ENCODE results near the gene CBX5. TPM values are rescaled to one million over a fixed set of nuclear protein-coding genes. Genes with fewer than 3 reads are reported as not detected.

The CBX5 gene
- total and polyA plus RNA-seq, 10 donors: 6.5 to 60.3 (median 43.6) TPM

DNA sequence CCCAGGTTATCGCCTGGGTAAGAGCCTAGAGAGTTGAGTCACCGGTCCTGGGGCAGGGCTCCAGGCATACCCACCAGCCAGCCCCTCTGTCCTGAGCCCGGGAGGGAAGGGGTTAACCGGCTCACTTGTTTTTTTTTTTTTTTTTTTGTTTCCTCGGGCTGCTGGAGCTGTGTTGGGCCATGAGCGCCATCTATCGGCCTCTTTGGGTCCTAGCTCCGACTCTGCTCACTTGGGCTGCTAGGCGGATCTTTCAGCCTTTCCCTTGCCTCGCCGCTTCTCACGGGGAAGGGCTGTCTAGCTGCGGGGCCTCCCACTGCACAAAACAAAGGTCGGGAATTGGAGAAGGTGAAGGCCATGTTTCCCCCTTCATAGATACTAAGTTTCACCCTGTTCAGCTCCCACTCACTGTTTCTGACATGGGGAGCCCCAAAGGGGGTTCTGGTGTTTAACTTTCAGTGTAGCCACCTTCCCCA, 88.3 kb downstream of the CBX5 start:
- H3K9me3 ChIP-seq: no peaks in the 10 kb centered on the region
- H3K36me3 ChIP-seq: peaks cover 0 to 8% (median 0%) of the 10 kb centered on the region in 6 donors
- H3K27me3 ChIP-seq (replicated peaks in 1 of 7): peaks cover 0 to 64% (median 19%) of the 10 kb centered on the region in 7 donors
- peak; percentile 92 for DNase-seq
- H3K4me3 ChIP-seq: no peak overlapping the region
- WGBS, 5 donors: 0 to 1% (median 1%) methylated on average over 14 of the region's 14 CpGs
- no peak for TF ChIP-seq POLR2A (IDR thresholded peaks at IDR 0.05)
- TF ChIP-seq, protein P1, sequence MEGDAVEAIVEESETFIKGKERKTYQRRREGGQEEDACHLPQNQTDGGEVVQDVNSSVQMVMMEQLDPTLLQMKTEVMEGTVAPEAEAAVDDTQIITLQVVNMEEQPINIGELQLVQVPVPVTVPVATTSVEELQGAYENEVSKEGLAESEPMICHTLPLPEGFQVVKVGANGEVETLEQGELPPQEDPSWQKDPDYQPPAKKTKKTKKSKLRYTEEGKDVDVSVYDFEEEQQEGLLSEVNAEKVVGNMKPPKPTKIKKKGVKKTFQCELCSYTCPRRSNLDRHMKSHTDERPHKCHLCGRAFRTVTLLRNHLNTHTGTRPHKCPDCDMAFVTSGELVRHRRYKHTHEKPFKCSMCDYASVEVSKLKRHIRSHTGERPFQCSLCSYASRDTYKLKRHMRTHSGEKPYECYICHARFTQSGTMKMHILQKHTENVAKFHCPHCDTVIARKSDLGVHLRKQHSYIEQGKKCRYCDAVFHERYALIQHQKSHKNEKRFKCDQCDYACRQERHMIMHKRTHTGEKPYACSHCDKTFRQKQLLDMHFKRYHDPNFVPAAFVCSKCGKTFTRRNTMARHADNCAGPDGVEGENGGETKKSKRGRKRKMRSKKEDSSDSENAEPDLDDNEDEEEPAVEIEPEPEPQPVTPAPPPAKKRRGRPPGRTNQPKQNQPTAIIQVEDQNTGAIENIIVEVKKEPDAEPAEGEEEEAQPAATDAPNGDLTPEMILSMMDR (IDR thresholded peaks at IDR 0.05 in 8 of 11, conservative IDR thresholded peaks at IDR 0.05 in 3 of 11): peak; percentile 69 to 95 (median 86)
- intact Hi-C loops (cut with DNase I; ENCODE audit: low total_unique reads): loop anchor here (5.0 kb wide), 2 partner anchors 159 to 184 kb away; partner anchors contain the start of genes HOXC5 and HOXC8
- peaks cover 12 to 55% (median 33%) of the 10 kb centered on the region in 6 donors for H3K4me1 ChIP-seq
- no peak overlapping the region for H3K27ac ChIP-seq

DNA sequence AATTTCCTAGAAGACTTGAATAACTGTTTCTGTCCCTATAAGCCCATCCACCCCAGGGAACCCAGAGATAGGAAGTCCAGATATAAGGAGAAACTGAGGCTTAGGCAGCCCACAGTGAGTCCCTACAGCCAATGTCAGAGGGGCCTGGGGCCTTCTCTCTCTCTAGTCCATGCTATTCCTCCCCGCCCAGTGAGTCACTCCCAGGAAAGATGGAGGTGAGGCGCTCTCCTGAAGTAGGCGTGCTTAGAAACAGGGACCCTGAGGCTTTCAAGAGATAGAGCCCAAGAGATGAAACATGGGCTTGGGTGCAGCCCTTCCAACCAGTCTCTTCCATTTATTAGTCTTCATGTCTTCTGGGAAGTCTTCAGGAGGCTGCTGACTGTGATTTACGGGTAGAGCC, 88.8 kb downstream of the CBX5 start:
- Histone ChIP-seq H3K36me3 (peaks cover 0 to 12% (median 0%) of the 10 kb centered on the region in 6 donors), H3K4me3 (no peak overlapping the region), H3K4me1 (peaks cover 12 to 53% (median 29%) of the 10 kb centered on the region in 6 donors), H3K27ac (no peak overlapping the region), H3K9me3 (no peaks in the 10 kb centered on the region), H3K27me3 (replicated peaks in 1 of 7) (peaks cover 0 to 59% (median 19%) of the 10 kb centered on the region in 7 donors)
- TF ChIP-seq, protein P1 (IDR thresholded peaks at IDR 0.05 in 8 of 11, conservative IDR thresholded peaks at IDR 0.05 in 3 of 11): no peak
- TF ChIP-seq POLR2A (IDR thresholded peaks at IDR 0.05) (no peak), POLR2AphosphoS5 (IDR thresholded peaks at IDR 0.05) (no peak)
- intact Hi-C loops (cut with DNase I; ENCODE audit: low total_unique reads): loop anchor here (5.0 kb wide), 2 partner anchors 159 to 184 kb away; partner anchors contain the start of genes HOXC5 and HOXC8
- WGBS, 5 donors: 37 to 53% (median 46%) methylated on average over 4 of the region's 4 CpGs
- no peak for DNase-seq

DNA sequence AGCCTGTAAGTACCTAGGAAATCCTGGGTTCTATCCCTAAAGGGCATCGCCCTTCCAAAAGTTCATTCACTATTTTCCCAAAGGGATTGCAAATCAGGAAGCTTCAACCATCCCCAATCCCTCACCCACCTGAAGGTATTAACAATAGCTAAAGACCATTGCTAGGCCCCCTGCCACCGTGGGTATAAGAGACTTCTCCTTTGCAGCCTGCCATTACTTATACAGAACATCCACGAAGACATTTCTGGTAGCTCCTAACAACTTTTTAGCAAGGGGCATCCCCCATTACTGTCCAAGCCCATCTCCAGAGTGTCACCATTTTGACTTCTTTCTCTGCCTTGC, 90.8 kb downstream of the CBX5 start:
- H3K4me1 ChIP-seq: peaks cover 12 to 44% (median 25%) of the 10 kb centered on the region in 6 donors
- 23 to 32% (median 26%) methylated on average over 3 of the region's 3 CpGs for WGBS, 5 donors
- peaks cover 0 to 21% (median 0%) of the 10 kb centered on the region in 6 donors for H3K36me3 ChIP-seq
- H3K9me3 ChIP-seq: no peaks in the 10 kb centered on the region
- intact Hi-C loops (cut with DNase I; ENCODE audit: low total_unique reads): no loop called here
- H3K27me3 ChIP-seq (replicated peaks in 1 of 7): peaks cover 0 to 40% (median 5%) of the 10 kb centered on the region in 7 donors
- peak overlapping the region in 4 of 8 donors; percentile 57 to 86 (median 74) for H3K27ac ChIP-seq
- TF ChIP-seq POLR2A (IDR thresholded peaks at IDR 0.05) (no peak), POLR2AphosphoS5 (IDR thresholded peaks at IDR 0.05) (no peak)
- TF ChIP-seq, protein P1 (IDR thresholded peaks at IDR 0.05 in 8 of 11, conservative IDR thresholded peaks at IDR 0.05 in 3 of 11): no peak
- DNase-seq: no peak
- peak overlapping the region in 7 of 8 donors; percentile 61 to 93 (median 81) for H3K4me3 ChIP-seq

DNA sequence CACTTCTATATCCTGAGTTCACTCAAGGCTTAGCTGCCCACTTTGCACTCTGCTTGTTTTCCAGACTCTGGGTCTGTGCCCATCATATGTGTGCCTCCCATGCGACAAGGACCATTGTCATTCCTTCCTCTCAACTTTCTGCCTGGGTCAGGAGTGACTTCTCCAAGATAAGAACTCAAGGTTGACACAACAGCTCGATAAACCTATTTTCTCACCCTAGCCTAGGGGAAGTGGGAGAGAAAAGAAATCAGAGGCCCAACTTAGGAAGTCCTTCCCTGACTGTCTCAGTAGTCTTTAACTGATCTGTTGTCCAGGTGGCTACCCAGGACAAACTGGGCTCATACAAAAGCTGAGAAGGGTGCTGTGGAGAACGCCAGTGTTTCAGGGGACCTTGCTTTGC, 92.8 kb downstream of the CBX5 start:
- intact Hi-C loops (cut with DNase I; ENCODE audit: low total_unique reads): no loop called here
- Histone ChIP-seq H3K4me3 (no peak overlapping the region), H3K27ac (no peak overlapping the region)

More for the DNA sequence above, 92.8 kb downstream of the CBX5 start:
- no peaks in the 10 kb centered on the region for H3K9me3 ChIP-seq
- H3K4me1 ChIP-seq: peaks cover 12 to 40% (median 25%) of the 10 kb centered on the region in 6 donors
- 83 to 96% (median 91%) methylated on average over 3 of the region's 3 CpGs for WGBS, 5 donors
- TF ChIP-seq POLR2A (IDR thresholded peaks at IDR 0.05) (no peak), POLR2AphosphoS5 (IDR thresholded peaks at IDR 0.05) (no peak)
- TF ChIP-seq, protein P1 (IDR thresholded peaks at IDR 0.05 in 8 of 11, conservative IDR thresholded peaks at IDR 0.05 in 3 of 11): no peak
- H3K27me3 ChIP-seq (replicated peaks in 1 of 7): peaks cover 0 to 19% (median 0%) of the 10 kb centered on the region in 7 donors
- no peak for DNase-seq
- peaks cover 0 to 42% (median 9%) of the 10 kb centered on the region in 6 donors for H3K36me3 ChIP-seq

All from spleen (tissue), 11 donors.